Neural progenitor cell (in vitro differentiated cells): ENCODE results near the gene JMJD6.

Experiments
- EZH2 ChIP-seq: fragments of 200-600 bp; sonication (generic); IDR thresholded peaks from 2 replicates; pipeline ENCODE4 v1.6.1; 2017; ENCODE audit warnings: antibody characterized with exemption, mild to moderate bottlenecking, moderate library complexity
- TF ChIP-seq, protein P1 (sequence below): fragments of 200-600 bp; sonication (generic); IDR thresholded peaks from 2 replicates; pipeline ENCODE4 v1.5.1; 2017; ENCODE audit warnings: antibody characterized with exemption, mild to moderate bottlenecking

GRCh38 chr17:76748657-76749056 lies 22.3 kb upstream of the JMJD6 start:
- TF ChIP-seq, protein P1, sequence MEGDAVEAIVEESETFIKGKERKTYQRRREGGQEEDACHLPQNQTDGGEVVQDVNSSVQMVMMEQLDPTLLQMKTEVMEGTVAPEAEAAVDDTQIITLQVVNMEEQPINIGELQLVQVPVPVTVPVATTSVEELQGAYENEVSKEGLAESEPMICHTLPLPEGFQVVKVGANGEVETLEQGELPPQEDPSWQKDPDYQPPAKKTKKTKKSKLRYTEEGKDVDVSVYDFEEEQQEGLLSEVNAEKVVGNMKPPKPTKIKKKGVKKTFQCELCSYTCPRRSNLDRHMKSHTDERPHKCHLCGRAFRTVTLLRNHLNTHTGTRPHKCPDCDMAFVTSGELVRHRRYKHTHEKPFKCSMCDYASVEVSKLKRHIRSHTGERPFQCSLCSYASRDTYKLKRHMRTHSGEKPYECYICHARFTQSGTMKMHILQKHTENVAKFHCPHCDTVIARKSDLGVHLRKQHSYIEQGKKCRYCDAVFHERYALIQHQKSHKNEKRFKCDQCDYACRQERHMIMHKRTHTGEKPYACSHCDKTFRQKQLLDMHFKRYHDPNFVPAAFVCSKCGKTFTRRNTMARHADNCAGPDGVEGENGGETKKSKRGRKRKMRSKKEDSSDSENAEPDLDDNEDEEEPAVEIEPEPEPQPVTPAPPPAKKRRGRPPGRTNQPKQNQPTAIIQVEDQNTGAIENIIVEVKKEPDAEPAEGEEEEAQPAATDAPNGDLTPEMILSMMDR, result no peak
- no peak for TF ChIP-seq EZH2
